GM12874 (cell line): Measurements from ENCODE around the gene TSHZ1.

Source experiments
- TF ChIP-seq, protein P1 (sequence below): IDR thresholded peaks from 2 replicates; pipeline ENCODE4 v1.5.1; 2011; ENCODE audit warnings: low read depth, mild to moderate bottlenecking, control low read depth, low read length, moderate library complexity; ENCODE audit not compliant: insufficient read depth

The TSHZ1 gene

DNA sequence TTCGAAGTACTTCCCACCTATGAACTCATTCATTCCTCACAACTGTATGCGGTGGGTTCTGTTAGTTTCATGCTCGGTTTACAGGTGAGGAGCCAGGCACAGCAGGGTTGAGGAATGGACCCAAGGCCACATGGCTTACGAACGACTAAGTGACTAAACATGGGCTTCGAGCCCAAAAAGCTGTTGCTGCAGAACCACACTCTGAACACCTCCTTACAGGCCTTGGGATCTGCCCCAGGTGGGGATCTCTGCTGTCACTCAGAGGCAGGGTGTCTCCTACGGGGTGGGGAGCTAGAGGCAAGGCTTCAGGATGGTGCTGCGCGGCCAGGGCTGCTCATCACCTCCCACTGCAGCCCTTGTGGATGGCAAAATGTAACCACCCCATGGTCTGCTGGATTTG lies 80.9 kb downstream of the TSHZ1 start:
- TF ChIP-seq, protein P1, sequence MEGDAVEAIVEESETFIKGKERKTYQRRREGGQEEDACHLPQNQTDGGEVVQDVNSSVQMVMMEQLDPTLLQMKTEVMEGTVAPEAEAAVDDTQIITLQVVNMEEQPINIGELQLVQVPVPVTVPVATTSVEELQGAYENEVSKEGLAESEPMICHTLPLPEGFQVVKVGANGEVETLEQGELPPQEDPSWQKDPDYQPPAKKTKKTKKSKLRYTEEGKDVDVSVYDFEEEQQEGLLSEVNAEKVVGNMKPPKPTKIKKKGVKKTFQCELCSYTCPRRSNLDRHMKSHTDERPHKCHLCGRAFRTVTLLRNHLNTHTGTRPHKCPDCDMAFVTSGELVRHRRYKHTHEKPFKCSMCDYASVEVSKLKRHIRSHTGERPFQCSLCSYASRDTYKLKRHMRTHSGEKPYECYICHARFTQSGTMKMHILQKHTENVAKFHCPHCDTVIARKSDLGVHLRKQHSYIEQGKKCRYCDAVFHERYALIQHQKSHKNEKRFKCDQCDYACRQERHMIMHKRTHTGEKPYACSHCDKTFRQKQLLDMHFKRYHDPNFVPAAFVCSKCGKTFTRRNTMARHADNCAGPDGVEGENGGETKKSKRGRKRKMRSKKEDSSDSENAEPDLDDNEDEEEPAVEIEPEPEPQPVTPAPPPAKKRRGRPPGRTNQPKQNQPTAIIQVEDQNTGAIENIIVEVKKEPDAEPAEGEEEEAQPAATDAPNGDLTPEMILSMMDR: no peak

DNA sequence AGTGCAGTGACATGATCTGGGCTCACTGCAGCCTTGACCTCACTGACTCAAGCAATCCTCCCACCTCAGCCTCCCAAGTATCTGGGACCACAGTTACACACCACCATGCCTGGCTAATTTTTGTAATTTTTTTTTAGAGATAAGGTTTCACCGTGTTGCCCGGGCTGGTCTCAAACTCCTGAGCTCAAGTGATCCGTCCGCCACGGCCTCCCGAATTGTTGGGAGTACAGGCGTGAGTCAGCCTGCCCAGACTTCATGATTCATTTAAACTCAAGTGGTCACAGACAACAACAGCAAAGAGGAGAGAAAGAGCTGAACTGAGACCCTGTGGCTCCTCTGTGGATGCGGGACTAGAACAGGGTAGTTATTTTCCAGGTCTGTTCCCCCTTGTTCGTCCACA lies 83.0 kb downstream of the TSHZ1 start:
- TF ChIP-seq, protein P1: no peak

DNA sequence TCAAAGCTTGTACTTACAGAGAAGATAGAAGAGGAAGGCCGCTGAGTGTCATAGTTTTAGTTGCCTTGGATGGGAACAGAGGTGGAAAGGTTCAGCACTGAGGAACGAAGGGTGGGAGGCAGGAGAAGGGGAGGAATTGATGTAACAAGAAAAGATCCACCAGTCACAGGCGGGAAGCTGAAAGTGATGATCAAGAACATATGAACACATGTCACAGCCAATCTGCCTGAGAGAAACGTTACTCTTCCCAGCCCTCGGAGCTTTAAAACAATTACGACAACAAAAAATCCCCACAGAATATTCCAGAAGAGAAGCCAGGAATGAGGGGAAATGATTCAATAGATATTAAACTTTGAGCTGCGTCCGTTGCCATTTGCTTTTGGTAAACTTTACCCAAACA lies 87.1 kb downstream of the TSHZ1 start:
- TF ChIP-seq, protein P1: no peak

DNA sequence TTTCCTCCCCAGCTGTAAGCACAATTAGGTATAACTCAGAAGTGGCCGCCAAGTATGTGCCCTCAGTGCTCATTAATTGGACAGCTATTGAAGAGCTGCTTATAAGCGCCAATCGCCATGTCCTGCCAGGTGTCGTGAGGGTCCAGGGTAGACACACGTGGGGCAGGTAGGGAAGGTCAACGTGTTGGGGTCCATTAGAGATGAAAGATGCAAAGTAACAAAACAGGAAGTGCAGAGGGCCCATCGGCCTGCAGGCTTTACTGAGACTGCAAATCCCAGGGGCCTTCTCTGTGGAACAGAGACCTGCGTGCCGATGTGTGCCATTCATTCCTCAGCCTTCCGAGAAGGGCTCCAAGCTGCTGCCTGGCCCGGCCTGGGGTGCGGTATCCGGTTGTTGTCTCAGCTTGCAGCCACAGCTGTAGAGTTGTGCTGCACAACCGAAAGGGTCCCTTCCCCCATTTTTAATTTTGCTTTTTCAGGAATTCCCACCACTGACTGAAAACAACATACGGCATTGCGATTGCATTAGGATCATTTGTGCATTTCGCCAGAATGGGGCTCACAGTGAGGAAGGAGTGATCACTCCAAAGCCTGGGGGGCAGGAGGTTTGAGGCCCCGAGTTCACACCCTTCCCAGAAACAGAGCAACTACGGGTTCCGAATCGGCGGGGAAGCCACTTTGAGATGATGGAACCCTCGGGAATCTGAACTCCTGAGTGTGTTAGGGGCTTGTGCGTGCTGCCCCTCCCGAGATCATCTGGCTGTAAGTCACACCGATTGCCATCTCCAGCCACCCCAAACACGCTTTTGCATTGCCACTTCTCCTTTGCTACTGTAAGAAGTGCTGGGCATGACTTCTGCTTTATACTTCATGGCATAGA lies 94.3 kb downstream of the TSHZ1 start:
- TF ChIP-seq, protein P1: no peak

DNA sequence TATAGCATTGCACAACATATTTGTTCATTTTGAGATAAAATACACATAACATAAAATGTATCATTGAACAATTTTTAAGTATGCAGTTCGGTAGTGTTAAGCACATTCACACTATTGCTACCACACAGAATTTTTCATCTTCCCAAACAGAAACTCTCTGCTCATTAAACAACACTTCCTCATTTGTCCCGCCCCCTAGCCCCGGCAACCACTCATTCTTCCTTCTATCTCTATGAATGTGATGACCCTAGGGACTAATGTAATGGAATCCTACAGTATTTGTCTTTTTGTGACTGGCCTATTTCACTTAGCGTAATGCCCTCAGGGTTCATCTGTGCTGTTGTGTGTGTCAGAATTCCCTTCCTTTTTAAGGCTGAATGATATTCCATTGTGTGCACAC lies 95.4 kb downstream of the TSHZ1 start:
- TF ChIP-seq, protein P1: no peak

DNA sequence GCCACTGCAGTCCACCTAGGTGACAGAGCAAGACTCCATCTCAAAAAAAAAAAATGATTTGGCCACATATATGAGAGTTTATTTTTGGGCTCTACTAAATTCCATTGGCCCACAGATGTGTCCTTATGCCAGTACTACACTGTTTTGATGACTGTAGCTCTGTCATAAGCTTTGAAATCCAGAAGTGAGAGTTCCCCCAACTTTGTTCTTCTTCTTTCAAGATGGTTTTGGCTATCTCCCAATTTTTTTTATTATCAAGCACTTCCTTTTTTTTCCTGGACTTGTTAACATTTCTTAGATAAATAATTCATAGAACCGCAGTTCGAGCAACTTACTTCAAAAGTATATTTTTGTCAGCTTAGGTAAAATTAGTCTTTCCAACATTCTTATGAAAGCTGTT lies 96.9 kb downstream of the TSHZ1 start:
- TF ChIP-seq, protein P1: no peak

DNA sequence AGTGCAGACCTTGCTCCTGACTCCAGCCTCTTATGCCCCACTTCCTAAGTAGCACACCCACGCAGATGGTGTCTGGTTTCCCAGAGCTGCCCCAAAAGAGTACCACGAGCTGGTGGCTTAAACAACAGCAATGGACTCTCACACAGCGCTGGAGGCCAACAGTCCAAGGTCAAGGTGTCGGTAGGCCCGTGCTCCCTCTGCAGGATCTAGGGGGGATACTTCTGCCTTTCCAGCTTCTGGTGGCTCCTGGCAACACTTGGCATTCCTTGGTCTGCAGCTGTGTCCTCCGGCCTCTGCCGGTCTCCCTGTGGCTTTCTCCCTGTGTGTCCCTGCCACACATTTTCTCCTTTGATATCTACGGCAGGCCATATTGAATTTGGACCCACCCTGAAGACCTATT lies 99.0 kb downstream of the TSHZ1 start:
- TF ChIP-seq, protein P1: no peak

DNA sequence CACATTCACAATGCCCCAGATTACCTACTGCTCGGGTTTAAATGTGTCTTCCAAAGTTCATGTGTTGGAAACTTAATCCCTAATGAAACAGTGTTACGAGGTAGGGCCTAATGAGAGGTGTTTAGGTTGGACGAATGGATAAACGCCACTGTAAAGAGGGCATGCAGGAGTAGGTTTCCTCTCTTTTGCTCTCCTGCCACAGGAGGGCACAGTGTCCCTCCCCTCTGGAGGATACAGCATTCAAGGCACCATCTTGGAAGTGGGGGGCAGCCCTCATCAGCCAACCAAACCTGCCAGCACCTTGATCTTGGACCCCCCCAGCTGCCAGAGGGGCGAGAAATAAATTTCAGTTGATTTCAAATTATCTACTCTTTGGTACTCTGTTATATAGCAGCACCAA lies 103.5 kb downstream of the TSHZ1 start:
- TF ChIP-seq, protein P1: no peak
